Spleen (tissue), 7 donors: ENCODE results near the gene CPXM2.

Source experiments
- CTCF ChIP-seq, 11 experiments: fragments of 200-600 bp in 7 of 11; fragments of 450-650 bp in 4 of 11; sonication (generic) in 4 of 11; IDR thresholded peaks in 8 of 11; conservative IDR thresholded peaks in 3 of 11; 1 replicate in 7 of 11; 2 replicates in 4 of 11; pipeline versions ENCODE4 v1.4.0 to v1.8.0; 2016 to 2021; ENCODE audit warnings: antibody characterized with exemption in 11 of 11, inconsistent platforms in 4 of 11, mild to moderate bottlenecking in 1 of 11
- POLR2A ChIP-seq, 3 donors: fragments of 450-650 bp; IDR thresholded peaks; one replicate each; pipeline ENCODE4 v1.5.1; 2017; ENCODE audit warnings: antibody characterized with exemption in 3 of 3, mild to moderate bottlenecking in 1 of 3
- donor health status: DM: no; HTN: no; CAD: no; lungs with moderate emphysema.
- donor health status: DM: no; HTN: no; CAD: no.
- donor health status: DM: no; HTN: no; CAD: no.

- TF ChIP-seq CTCF (IDR thresholded peaks at IDR 0.05 in 8 of 11, conservative IDR thresholded peaks at IDR 0.05 in 3 of 11) = no peak
- TF ChIP-seq POLR2A (IDR thresholded peaks at IDR 0.05) = no peak
Observed at GRCh38 chr10:123863183-123863575, 28.4 kb downstream of the CPXM2 start.
